Esophagus squamous epithelium (tissue), 4 donors: ENCODE measurements around the gene SEMG2.

ENCODE experiments used
- CTCF ChIP-seq, 6 experiments: fragments of 450-650 bp in 4 of 6; fragments of 200-600 bp in 2 of 6; sonication (generic) in 2 of 6; IDR thresholded peaks; one replicate each; pipeline ENCODE4 v1.5.1; 2016 to 2019; ENCODE audit warnings: antibody characterized with exemption in 6 of 6, mild to moderate bottlenecking in 4 of 6, moderate library complexity in 4 of 6
- POLR2A ChIP-seq, 4 donors: fragments of 450-650 bp; IDR thresholded peaks; one replicate each; pipeline ENCODE4 v1.6.1; 2017; ENCODE audit warnings: antibody characterized with exemption in 4 of 4, mild to moderate bottlenecking in 4 of 4, moderate library complexity in 3 of 4

DNA sequence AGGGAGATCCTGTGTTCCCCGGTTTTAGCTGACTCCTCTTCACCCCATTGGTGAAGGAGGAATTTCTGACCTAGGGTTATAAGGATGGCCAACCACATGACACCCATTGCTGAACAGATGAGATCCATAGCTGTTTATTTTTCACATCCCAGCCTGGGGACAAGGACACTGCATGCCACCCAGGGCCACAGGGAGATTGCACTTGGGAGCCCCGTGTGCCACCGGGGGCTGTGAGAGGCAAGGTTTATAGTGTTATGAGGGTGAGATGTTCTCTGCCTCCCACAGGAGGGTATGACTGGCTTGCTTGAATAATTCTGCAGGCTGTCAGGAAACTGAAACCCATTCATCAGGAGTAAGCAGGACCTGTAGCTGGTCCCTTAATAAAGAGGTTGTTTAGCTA, 47.9 kb downstream of the SEMG2 start:
- TF ChIP-seq CTCF (IDR thresholded peaks at IDR 0.05) (no peak), POLR2A (IDR thresholded peaks at IDR 0.05) (no peak)
